Measurements from ENCODE around the gene CFDP1.

Gene CFDP1

DNA sequence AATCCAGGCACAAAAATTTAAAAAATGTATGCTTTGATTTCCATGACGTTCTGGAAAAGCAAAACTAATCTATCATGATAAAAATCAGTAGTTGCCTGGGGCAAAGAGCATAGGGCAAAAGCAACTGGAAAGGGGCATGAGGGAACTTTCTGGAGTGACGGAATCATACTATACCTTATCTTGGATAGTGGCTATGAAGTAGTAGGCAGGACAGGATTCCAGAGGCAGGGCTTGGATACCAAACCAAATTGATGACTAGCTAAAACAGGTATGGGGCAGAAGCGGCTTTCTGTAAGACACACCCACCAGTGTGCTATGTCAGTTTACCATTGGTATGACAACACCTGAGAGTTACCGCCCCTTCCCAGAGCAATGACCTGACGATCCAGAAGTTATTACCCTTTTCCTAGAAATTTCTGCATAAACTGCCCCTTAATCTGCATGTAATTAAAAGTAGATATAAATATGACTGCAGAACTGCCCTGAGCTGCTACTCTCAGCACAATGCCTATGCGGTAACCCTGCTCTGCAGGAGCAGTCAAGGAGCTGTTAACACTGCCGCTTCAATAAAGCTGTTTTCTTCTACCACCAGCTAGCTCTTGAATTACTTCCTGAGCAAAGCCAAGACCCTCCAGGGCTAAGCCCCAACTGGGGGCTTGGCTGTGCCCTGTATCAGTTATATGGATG is 56.7 kb downstream of the CFDP1 start:
- peaks cover 46% of the 10 kb centered on the region for H4K20me1 ChIP-seq (ENCODE audit: insufficient read depth, low read length, poor library complexity, severe bottlenecking)
- TF ChIP-seq, protein P1, sequence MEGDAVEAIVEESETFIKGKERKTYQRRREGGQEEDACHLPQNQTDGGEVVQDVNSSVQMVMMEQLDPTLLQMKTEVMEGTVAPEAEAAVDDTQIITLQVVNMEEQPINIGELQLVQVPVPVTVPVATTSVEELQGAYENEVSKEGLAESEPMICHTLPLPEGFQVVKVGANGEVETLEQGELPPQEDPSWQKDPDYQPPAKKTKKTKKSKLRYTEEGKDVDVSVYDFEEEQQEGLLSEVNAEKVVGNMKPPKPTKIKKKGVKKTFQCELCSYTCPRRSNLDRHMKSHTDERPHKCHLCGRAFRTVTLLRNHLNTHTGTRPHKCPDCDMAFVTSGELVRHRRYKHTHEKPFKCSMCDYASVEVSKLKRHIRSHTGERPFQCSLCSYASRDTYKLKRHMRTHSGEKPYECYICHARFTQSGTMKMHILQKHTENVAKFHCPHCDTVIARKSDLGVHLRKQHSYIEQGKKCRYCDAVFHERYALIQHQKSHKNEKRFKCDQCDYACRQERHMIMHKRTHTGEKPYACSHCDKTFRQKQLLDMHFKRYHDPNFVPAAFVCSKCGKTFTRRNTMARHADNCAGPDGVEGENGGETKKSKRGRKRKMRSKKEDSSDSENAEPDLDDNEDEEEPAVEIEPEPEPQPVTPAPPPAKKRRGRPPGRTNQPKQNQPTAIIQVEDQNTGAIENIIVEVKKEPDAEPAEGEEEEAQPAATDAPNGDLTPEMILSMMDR (conservative IDR thresholded peaks at IDR 0.05; ENCODE audit: low read length), result no peak
- TF ChIP-seq EZH2phosphoT487 (IDR thresholded peaks at IDR 0.05; ENCODE audit: borderline replicate concordance), result no peak
- H3K9ac ChIP-seq (ENCODE audit: low read depth, low read length, poor library complexity, severe bottlenecking), result no peak overlapping the region
- H3K4me2 ChIP-seq (ENCODE audit: low read depth, low read length, poor library complexity, severe bottlenecking), result no peak overlapping the region
- no peak overlapping the region for H2AFZ ChIP-seq (ENCODE audit: low read length)
- no peaks in the 10 kb centered on the region for H3K36me3 ChIP-seq (ENCODE audit: insufficient read depth, low read length)
- H3K79me2 ChIP-seq (ENCODE audit: insufficient read depth, low read length), result no peaks in the 10 kb centered on the region
- H3K27me3 ChIP-seq (ENCODE audit: insufficient read depth, low read length, poor library complexity, severe bottlenecking), result peaks cover 27% of the 10 kb centered on the region
- H3K9me3 ChIP-seq (ENCODE audit: insufficient read depth, low read depth, low read length), result no peaks in the 10 kb centered on the region
- no peaks in the 10 kb centered on the region for H3K9me2 ChIP-seq (replicated peaks; ENCODE audit: low read depth, low read length)
- H3K4me1 ChIP-seq (ENCODE audit: insufficient read depth, low read length, poor library complexity, severe bottlenecking), result peaks cover 15% of the 10 kb centered on the region
- H3F3A ChIP-seq (ENCODE audit: low read depth), result no peaks in the 10 kb centered on the region
- H3K4me3 ChIP-seq (ENCODE audit: low read length, poor library complexity, severe bottlenecking), result no peak overlapping the region

DNA sequence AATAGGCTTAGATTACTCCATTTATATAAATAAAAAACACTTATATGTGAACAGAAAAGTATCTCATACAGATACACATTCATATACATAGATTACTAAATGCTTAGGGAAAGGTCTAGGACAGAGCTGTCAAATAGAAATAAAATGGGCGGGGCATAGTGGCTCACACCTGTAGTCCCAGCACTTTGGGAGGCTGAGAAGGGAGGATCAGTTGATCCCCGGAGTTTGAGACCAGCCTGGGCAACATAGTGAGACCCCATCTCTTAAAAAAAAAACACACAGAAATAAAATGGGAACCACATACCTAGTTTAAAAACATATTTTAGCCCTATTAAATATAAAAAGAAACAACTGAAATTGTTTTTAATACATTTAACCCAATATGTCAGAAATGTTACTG is 58.9 kb downstream of the CFDP1 start:
- H3K27me3 ChIP-seq (ENCODE audit: insufficient read depth, low read length, poor library complexity, severe bottlenecking), result peaks cover 19% of the 10 kb centered on the region
- no peaks in the 10 kb centered on the region for H3F3A ChIP-seq (ENCODE audit: low read depth)
- TF ChIP-seq, protein P1 (conservative IDR thresholded peaks at IDR 0.05; ENCODE audit: low read length), result no peak
- no peak for TF ChIP-seq EZH2phosphoT487 (IDR thresholded peaks at IDR 0.05; ENCODE audit: borderline replicate concordance)
- peaks cover 3% of the 10 kb centered on the region for H3K4me1 ChIP-seq (ENCODE audit: insufficient read depth, low read length, poor library complexity, severe bottlenecking)
- no peaks in the 10 kb centered on the region for H3K9me3 ChIP-seq (ENCODE audit: insufficient read depth, low read depth, low read length)
- peaks cover 26% of the 10 kb centered on the region for H4K20me1 ChIP-seq (ENCODE audit: insufficient read depth, low read length, poor library complexity, severe bottlenecking)
- H3K4me2 ChIP-seq (ENCODE audit: low read depth, low read length, poor library complexity, severe bottlenecking), result no peak overlapping the region
- no peaks in the 10 kb centered on the region for H3K36me3 ChIP-seq (ENCODE audit: insufficient read depth, low read length)
- no peaks in the 10 kb centered on the region for H3K79me2 ChIP-seq (ENCODE audit: insufficient read depth, low read length)
- no peak overlapping the region for H3K4me3 ChIP-seq (ENCODE audit: low read length, poor library complexity, severe bottlenecking)
- H3K9ac ChIP-seq (ENCODE audit: low read depth, low read length, poor library complexity, severe bottlenecking), result no peak overlapping the region
- no peaks in the 10 kb centered on the region for H3K9me2 ChIP-seq (replicated peaks; ENCODE audit: low read depth, low read length)
- no peak overlapping the region for H2AFZ ChIP-seq (ENCODE audit: low read length)

DNA sequence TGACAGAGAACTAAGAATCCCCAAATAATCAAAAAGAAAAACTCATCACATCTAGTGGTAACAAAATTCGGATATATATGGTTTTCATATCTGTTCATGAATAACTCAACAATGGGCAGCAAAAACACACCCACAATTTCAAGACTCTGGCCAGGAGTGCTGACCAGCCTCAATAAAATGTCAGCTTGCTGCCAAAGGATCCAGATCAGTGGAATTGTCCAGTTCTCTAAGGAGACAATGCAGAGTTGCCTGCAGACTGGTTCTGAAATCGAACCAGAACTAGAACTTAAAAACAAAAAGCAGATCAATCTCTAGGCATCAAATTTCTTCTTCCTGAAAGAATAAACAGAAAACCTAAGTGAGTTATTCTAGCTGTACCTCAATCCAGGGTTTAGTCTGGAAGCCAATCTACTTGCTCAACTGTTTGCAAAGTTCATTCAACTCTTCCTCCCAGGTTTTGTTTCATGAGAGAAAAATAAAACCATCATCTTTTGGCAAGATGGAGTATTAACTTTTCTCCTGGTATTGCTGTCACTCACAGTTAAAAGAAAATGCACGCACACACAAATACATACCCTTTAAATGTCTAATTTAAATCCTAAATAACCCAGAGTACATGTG is 61.0 kb downstream of the CFDP1 start:
- Histone ChIP-seq H3K9me2 (replicated peaks; ENCODE audit: low read depth, low read length) (no peaks in the 10 kb centered on the region), H3K9ac (ENCODE audit: low read depth, low read length, poor library complexity, severe bottlenecking) (no peak overlapping the region), H3K9me3 (ENCODE audit: insufficient read depth, low read depth, low read length) (no peaks in the 10 kb centered on the region), H3K27me3 (ENCODE audit: insufficient read depth, low read length, poor library complexity, severe bottlenecking) (peaks cover 2% of the 10 kb centered on the region), H2AFZ (ENCODE audit: low read length) (no peak overlapping the region), H3F3A (ENCODE audit: low read depth) (no peaks in the 10 kb centered on the region), H3K36me3 (ENCODE audit: insufficient read depth, low read length) (no peaks in the 10 kb centered on the region), H3K4me3 (ENCODE audit: low read length, poor library complexity, severe bottlenecking) (no peak overlapping the region), H4K20me1 (ENCODE audit: insufficient read depth, low read length, poor library complexity, severe bottlenecking) (peaks cover 6% of the 10 kb centered on the region), H3K79me2 (ENCODE audit: insufficient read depth, low read length) (no peaks in the 10 kb centered on the region), H3K4me2 (ENCODE audit: low read depth, low read length, poor library complexity, severe bottlenecking) (no peak overlapping the region), H3K4me1 (ENCODE audit: insufficient read depth, low read length, poor library complexity, severe bottlenecking) (no peaks in the 10 kb centered on the region)
- TF ChIP-seq EZH2phosphoT487 (IDR thresholded peaks at IDR 0.05; ENCODE audit: borderline replicate concordance), result no peak
- TF ChIP-seq, protein P1 (conservative IDR thresholded peaks at IDR 0.05; ENCODE audit: low read length), result no peak

All from Loucy (cell line).